Islet precursor cell (in vitro differentiated cells): ENCODE measurements around the gene RBM7.

Experiments
- DNase-seq: peaks from one replicate; pipeline ENCODE4 v3.0.0-alpha.2; 2018

The RBM7 gene

DNA sequence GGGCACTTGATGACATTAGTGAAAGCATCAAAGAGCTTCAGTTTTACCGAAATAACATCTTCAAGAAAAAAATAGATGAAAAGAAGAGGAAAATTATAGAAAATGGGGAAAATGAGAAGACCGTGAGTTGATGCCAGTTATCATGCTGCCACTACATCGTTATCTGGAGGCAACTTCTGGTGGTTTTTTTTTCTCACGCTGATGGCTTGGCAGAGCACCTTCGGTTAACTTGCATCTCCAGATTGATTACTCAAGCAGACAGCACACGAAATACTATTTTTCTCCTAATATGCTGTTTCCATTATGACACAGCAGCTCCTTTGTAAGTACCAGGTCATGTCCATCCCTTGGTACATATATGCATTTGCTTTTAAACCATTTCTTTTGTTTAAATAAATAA is 49.4 kb downstream of the RBM7 start:
- no peak for DNase-seq

DNA sequence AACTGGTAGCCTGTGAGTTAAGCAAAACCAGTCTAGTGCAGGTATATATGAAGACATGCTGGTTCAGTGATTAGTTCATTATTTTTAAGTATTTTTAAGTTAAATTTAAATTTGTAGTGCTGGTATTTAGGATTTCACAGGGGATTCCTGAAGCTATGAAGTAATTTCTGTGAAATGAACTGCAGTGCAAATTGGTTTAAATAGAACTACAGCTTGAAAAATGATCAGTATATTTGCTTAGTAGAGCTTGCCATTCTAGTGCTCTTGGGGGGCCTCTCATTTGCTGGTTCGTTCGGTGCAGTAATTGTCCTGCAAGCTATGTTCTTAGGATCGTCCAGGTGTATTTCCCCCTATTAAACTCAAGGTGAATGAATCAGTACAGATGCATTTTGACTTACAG is 51.9 kb downstream of the RBM7 start:
- DNase-seq = no peak
